Liver (tissue), 9 donors: ENCODE data around the gene IDI2. TPM values are rescaled to one million over a fixed set of nuclear protein-coding genes. Genes with fewer than 3 reads are reported as not detected.

Source experiments
- DNase-seq: peaks from one replicate; pipeline ENCODE4 v3.0.0-alpha.2; 2017; ENCODE audit warnings: low spot score
- H3K27ac ChIP-seq, 2 donors: one replicate each; pipeline ENCODE4 v1.7.0; 2013; ENCODE audit warnings: inconsistent platforms in 2 of 2, low read length in 2 of 2, control low read depth in 1 of 2, low read depth in 1 of 2, mild to moderate bottlenecking in 1 of 2
- H3K27me3 ChIP-seq, 4 donors: one replicate each; pipeline versions ENCODE4 v1.6.1 to v1.7.0; 2013; ENCODE audit warnings: low read length in 3 of 4, inconsistent platforms in 1 of 4, mild to moderate bottlenecking in 1 of 4, moderate library complexity in 1 of 4; ENCODE audit not compliant: control insufficient read depth in 4 of 4, insufficient read depth in 4 of 4
- H3K36me3 ChIP-seq, 4 donors: one replicate each; pipeline versions ENCODE4 v1.6.1 to v1.7.0; 2013; ENCODE audit warnings: low read length in 3 of 4, mild to moderate bottlenecking in 3 of 4, low read depth in 1 of 4, moderate library complexity in 1 of 4; ENCODE audit not compliant: control insufficient read depth in 4 of 4, insufficient read depth in 3 of 4
- H3K4me1 ChIP-seq, 4 donors: one replicate each; pipeline versions ENCODE4 v1.6.1 to v1.7.0; 2013; ENCODE audit warnings: low read length in 3 of 4, mild to moderate bottlenecking in 3 of 4, moderate library complexity in 1 of 4; ENCODE audit not compliant: control insufficient read depth in 4 of 4, insufficient read depth in 4 of 4
- H3K4me3 ChIP-seq, 3 donors: one replicate each; pipeline versions ENCODE4 v1.6.1 to v1.7.0; 2013; ENCODE audit warnings: low read length in 3 of 3, control low read depth in 1 of 3, low read depth in 1 of 3, mild to moderate bottlenecking in 1 of 3
- H3K9ac ChIP-seq, 2 donors: one replicate each; pipeline ENCODE4 v1.7.0; 2013; ENCODE audit warnings: low read length in 2 of 2, mild to moderate bottlenecking in 2 of 2, moderate library complexity in 2 of 2, control low read depth in 1 of 2, low read depth in 1 of 2
- H3K9me3 ChIP-seq, 4 donors: one replicate each; pipeline versions ENCODE4 v1.6.1 to v1.7.0; 2013; ENCODE audit warnings: low read length in 3 of 4; ENCODE audit not compliant: control insufficient read depth in 4 of 4
- EGR1 ChIP-seq, 2 donors: IDR thresholded peaks; 2 replicates each; pipeline ENCODE4 v1.6.1; 2016 to 2018; ENCODE audit warnings: antibody characterized with exemption in 2 of 2, low read depth in 2 of 2
- FOXA1 ChIP-seq: IDR thresholded peaks from 2 replicates; pipeline ENCODE4 v1.6.1; 2016; ENCODE audit warnings: antibody characterized with exemption
- FOXA2 ChIP-seq: IDR thresholded peaks from 2 replicates; pipeline ENCODE4 v1.6.1; 2016; ENCODE audit warnings: antibody characterized with exemption
- GABPA ChIP-seq, 2 donors: IDR thresholded peaks in 1 of 2; conservative IDR thresholded peaks in 1 of 2; 2 replicates each; pipeline ENCODE4 v1.6.1; 2016; ENCODE audit warnings: antibody characterized with exemption in 2 of 2, mild to moderate bottlenecking in 1 of 2, moderate library complexity in 1 of 2
- HNF4A ChIP-seq, 2 donors: conservative IDR thresholded peaks; 2 replicates each; pipeline ENCODE4 v1.6.1; 2016; ENCODE audit warnings: antibody characterized with exemption in 2 of 2, mild to moderate bottlenecking in 2 of 2
- HNF4G ChIP-seq: IDR thresholded peaks from 2 replicates; pipeline ENCODE4 v1.6.1; 2016; ENCODE audit warnings: antibody characterized with exemption
- JUND ChIP-seq, 2 donors: IDR thresholded peaks; 2 replicates each; pipeline ENCODE4 v1.6.1; 2016; ENCODE audit warnings: antibody characterized with exemption in 2 of 2
- NR2F2 ChIP-seq: IDR thresholded peaks from 2 replicates; pipeline ENCODE4 v1.6.1; 2016; ENCODE audit warnings: antibody characterized with exemption
- RAD21 ChIP-seq, 2 donors: IDR thresholded peaks; 2 replicates each; pipeline ENCODE4 v1.6.1; 2016; ENCODE audit warnings: antibody characterized with exemption in 2 of 2, mild to moderate bottlenecking in 2 of 2
- RXRA ChIP-seq, 2 donors: IDR thresholded peaks; 2 replicates each; pipeline ENCODE4 v1.6.1; 2017 to 2018; ENCODE audit warnings: antibody characterized with exemption in 2 of 2, mild to moderate bottlenecking in 1 of 2
- SP1 ChIP-seq: IDR thresholded peaks from 2 replicates; pipeline ENCODE4 v1.6.1; 2018; ENCODE audit warnings: antibody characterized with exemption, mild to moderate bottlenecking
- TAF1 ChIP-seq: conservative IDR thresholded peaks from 2 replicates; pipeline ENCODE4 v1.6.1; 2016; ENCODE audit warnings: antibody characterized with exemption, mild to moderate bottlenecking
- YY1 ChIP-seq: IDR thresholded peaks from 2 replicates; pipeline ENCODE4 v1.6.1; 2016; ENCODE audit warnings: antibody characterized with exemption, mild to moderate bottlenecking
- WGBS: extraction: QIAGEN DNeasy Blood & Tissue Kit; methylation state at CpG from one replicate; pipeline ENCODE4 v1.1.7; 2013; 5-methylcytosine and 5-hydroxymethylcytosine counted together
- polyA plus RNA-seq, 2 donors: library from polyadenylated mRNA; stranded (reverse) in 1 of 2; unstranded in 1 of 2; fragments of 200-250 nt in 1 of 2; fragments of >200 nt in 1 of 2; fragmentation: Nextera tagmentation in 1 of 2; extraction: Ambion mirVana in 1 of 2; gene quantifications; one replicate each; pipeline versions ENCODE4 v1.2.1 to v1.2.3, GENCODE V29; 2013 to 2015
- total RNA-seq, 2 donors: library from RNA; depleted of rRNA; stranded (reverse); fragments of >200 nt; gene quantifications; one replicate each; pipeline ENCODE4 v1.2.3, GENCODE V29; 2014
- TF ChIP-seq, protein P1 (sequence below): IDR thresholded peaks from 2 replicates; pipeline ENCODE4 v1.6.1; 2016; ENCODE audit warnings: antibody characterized with exemption
- TF ChIP-seq, protein P2 (sequence below): IDR thresholded peaks from 2 replicates; pipeline ENCODE4 v1.6.1; 2016; ENCODE audit warnings: antibody characterized with exemption, mild to moderate bottlenecking
- TF ChIP-seq, protein P3 (sequence below): fragments of 150-350 bp; IDR thresholded peaks from 2 replicates; pipeline ENCODE4 v1.5.1; 2017; ENCODE audit warnings: improper control_type of control experiment, low read depth, low read length; ENCODE audit not compliant: missing input control
- TF ChIP-seq, protein P4 (sequence below): IDR thresholded peaks from 2 replicates; pipeline ENCODE4 v1.6.1; 2016; ENCODE audit warnings: antibody characterized with exemption
- TF ChIP-seq, protein P5 (sequence below): IDR thresholded peaks from 2 replicates; pipeline ENCODE4 v1.6.1; 2016; ENCODE audit warnings: antibody characterized with exemption
- donor health status: healthy.
- donor health status: healthy.
- donor health status: healthy.
- donor health status: healthy.
- donor health status: healthy.

Gene IDI2
- total and polyA plus RNA-seq, 4 donors: not detected

DNA sequence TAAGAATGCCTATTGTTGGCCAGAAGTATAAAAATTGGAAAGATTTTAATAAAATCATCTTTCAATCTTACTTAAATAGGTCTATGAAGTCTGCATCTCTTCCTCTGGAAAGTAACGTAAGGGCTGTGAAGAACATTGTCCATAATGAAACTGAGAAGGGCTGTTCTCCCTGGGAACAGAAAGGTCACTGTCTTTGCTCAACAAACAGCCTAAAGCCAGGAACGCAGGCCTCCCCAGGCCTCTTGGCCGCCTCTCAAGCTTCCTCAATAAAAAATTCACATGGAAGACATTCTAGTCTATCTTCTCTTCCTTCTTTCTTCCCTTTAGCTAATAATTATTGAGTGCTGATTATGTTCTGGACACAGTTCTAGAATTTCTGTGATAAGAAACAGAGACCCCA, 9.1 kb upstream of the IDI2 start:
- Histone ChIP-seq H3K27me3 (no peaks in the 10 kb centered on the region), H3K9ac (no peak overlapping the region)
- DNase-seq: no peak

DNA sequence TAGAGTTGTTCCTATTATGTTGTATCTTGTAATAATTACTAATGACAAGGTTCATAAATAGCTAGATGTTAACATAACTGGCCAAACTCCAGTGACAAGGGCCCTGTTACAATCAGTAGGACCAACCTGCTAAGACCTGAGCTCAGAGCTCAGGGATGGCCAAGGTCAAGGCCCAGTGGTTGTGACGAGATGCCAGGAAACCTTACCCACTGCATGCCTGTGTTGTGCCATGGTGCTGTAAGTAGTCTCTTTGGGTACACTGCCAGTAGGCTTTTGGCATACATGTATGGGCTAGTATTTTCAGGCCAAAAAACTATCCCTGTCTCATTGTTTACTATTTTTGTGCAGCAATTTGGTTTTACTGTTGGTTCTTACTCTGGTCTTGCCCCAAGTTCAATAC, 7.9 kb upstream of the IDI2 start:
- DNase-seq: no peak
- TF ChIP-seq FOXA1 (no peak), EGR1 (IDR thresholded peaks at IDR 0.05; ENCODE audit: low read depth in 2 of 2) (no peak), NR2F2 (no peak), TAF1 (no peak), YY1 (no peak), HNF4A (conservative IDR thresholded peaks at IDR 0.05) (no peak), JUND (IDR thresholded peaks at IDR 0.05) (no peak), RAD21 (IDR thresholded peaks at IDR 0.05) (no peak), GABPA (IDR thresholded peaks at IDR 0.05 in 1 of 2, conservative IDR thresholded peaks at IDR 0.05 in 1 of 2) (no peak), FOXA2 (no peak), RXRA (IDR thresholded peaks at IDR 0.05) (no peak), HNF4G (no peak), SP1 (no peak)
- TF ChIP-seq, protein P1, sequence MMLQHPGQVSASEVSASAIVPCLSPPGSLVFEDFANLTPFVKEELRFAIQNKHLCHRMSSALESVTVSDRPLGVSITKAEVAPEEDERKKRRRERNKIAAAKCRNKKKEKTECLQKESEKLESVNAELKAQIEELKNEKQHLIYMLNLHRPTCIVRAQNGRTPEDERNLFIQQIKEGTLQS: no peak
- TF ChIP-seq, protein P2, sequence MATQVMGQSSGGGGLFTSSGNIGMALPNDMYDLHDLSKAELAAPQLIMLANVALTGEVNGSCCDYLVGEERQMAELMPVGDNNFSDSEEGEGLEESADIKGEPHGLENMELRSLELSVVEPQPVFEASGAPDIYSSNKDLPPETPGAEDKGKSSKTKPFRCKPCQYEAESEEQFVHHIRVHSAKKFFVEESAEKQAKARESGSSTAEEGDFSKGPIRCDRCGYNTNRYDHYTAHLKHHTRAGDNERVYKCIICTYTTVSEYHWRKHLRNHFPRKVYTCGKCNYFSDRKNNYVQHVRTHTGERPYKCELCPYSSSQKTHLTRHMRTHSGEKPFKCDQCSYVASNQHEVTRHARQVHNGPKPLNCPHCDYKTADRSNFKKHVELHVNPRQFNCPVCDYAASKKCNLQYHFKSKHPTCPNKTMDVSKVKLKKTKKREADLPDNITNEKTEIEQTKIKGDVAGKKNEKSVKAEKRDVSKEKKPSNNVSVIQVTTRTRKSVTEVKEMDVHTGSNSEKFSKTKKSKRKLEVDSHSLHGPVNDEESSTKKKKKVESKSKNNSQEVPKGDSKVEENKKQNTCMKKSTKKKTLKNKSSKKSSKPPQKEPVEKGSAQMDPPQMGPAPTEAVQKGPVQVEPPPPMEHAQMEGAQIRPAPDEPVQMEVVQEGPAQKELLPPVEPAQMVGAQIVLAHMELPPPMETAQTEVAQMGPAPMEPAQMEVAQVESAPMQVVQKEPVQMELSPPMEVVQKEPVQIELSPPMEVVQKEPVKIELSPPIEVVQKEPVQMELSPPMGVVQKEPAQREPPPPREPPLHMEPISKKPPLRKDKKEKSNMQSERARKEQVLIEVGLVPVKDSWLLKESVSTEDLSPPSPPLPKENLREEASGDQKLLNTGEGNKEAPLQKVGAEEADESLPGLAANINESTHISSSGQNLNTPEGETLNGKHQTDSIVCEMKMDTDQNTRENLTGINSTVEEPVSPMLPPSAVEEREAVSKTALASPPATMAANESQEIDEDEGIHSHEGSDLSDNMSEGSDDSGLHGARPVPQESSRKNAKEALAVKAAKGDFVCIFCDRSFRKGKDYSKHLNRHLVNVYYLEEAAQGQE: no peak
- TF ChIP-seq, protein P3, sequence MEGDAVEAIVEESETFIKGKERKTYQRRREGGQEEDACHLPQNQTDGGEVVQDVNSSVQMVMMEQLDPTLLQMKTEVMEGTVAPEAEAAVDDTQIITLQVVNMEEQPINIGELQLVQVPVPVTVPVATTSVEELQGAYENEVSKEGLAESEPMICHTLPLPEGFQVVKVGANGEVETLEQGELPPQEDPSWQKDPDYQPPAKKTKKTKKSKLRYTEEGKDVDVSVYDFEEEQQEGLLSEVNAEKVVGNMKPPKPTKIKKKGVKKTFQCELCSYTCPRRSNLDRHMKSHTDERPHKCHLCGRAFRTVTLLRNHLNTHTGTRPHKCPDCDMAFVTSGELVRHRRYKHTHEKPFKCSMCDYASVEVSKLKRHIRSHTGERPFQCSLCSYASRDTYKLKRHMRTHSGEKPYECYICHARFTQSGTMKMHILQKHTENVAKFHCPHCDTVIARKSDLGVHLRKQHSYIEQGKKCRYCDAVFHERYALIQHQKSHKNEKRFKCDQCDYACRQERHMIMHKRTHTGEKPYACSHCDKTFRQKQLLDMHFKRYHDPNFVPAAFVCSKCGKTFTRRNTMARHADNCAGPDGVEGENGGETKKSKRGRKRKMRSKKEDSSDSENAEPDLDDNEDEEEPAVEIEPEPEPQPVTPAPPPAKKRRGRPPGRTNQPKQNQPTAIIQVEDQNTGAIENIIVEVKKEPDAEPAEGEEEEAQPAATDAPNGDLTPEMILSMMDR: no peak
- TF ChIP-seq, protein P4, sequence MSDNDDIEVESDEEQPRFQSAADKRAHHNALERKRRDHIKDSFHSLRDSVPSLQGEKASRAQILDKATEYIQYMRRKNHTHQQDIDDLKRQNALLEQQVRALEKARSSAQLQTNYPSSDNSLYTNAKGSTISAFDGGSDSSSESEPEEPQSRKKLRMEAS: no peak
- TF ChIP-seq, protein P5, sequence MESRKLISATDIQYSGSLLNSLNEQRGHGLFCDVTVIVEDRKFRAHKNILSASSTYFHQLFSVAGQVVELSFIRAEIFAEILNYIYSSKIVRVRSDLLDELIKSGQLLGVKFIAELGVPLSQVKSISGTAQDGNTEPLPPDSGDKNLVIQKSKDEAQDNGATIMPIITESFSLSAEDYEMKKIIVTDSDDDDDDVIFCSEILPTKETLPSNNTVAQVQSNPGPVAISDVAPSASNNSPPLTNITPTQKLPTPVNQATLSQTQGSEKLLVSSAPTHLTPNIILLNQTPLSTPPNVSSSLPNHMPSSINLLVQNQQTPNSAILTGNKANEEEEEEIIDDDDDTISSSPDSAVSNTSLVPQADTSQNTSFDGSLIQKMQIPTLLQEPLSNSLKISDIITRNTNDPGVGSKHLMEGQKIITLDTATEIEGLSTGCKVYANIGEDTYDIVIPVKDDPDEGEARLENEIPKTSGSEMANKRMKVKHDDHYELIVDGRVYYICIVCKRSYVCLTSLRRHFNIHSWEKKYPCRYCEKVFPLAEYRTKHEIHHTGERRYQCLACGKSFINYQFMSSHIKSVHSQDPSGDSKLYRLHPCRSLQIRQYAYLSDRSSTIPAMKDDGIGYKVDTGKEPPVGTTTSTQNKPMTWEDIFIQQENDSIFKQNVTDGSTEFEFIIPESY: no peak
- H3K27ac ChIP-seq: no peak overlapping the region
- no peak overlapping the region for H3K4me3 ChIP-seq
- H3K27me3 ChIP-seq: no peaks in the 10 kb centered on the region
- 84% methylated on average over 1 of the region's 1 CpG for WGBS
- H3K9ac ChIP-seq: no peak overlapping the region
- no peaks in the 10 kb centered on the region for H3K9me3 ChIP-seq
- H3K4me1 ChIP-seq: no peaks in the 10 kb centered on the region
- no peaks in the 10 kb centered on the region for H3K36me3 ChIP-seq

More for the DNA sequence above, 9.1 kb upstream of the IDI2 start:
- H3K4me1 ChIP-seq: no peaks in the 10 kb centered on the region
- 91% methylated on average over 3 of the region's 3 CpGs for WGBS
- H3K4me3 ChIP-seq: no peak overlapping the region
- H3K36me3 ChIP-seq: peaks cover 0 to 7% (median 3%) of the 10 kb centered on the region in 4 donors
- TF ChIP-seq RAD21 (IDR thresholded peaks at IDR 0.05) (no peak), NR2F2 (no peak)
- TF ChIP-seq, protein P5: no peak
- TF ChIP-seq, protein P1: no peak
- no peak overlapping the region for H3K27ac ChIP-seq
- H3K9me3 ChIP-seq: no peaks in the 10 kb centered on the region
